Islet precursor cell (in vitro differentiated cells): ENCODE measurements around the gene RNASE11.
A peak's percentile ranks its signal among the peaks of the same experiment; 100 is the strongest.
"Not testable (repeated sequence)": the region's sequence is repeated elsewhere in the genome, so short reads cannot be mapped to it uniquely, and the experiment has no call there.

ENCODE experiments used
- DNase-seq: peaks from one replicate; pipeline ENCODE4 v3.0.0-alpha.2; 2018

RNASE11 gene

DNA sequence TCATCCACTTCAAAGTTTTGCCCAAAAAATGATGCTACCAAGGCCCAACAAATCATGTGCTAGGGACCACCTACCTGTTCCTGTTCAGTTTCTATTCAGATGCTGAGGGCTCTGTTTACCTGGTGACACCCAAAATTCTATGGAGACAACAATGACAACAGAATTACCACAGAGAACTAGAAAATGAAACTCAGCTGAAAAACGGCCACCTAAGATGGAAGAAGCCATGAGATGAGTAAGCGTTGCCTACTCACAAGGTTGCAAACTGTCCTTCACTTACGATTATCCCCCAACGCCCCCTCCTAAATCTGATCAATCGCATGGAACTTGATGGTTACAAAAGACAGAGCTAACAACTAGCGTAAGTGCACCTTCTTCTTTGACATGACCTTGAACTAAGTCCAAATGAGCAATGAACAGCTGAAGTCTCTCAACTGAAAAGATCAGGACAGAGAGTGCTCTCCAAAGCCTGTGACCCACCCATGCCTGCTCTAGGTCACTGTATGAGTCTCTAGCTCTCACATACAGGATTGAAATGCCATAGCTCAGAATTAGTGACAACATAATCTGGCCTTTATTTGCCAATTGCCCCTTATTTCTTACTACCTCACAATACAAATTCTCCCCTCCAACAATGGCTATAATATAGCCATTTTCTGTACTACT is at the start of gene RNASE11:
RNASE11 (minus strand) TSS at position 513 of the 666 bp plus-strand sequence.
- no peak for DNase-seq

DNA sequence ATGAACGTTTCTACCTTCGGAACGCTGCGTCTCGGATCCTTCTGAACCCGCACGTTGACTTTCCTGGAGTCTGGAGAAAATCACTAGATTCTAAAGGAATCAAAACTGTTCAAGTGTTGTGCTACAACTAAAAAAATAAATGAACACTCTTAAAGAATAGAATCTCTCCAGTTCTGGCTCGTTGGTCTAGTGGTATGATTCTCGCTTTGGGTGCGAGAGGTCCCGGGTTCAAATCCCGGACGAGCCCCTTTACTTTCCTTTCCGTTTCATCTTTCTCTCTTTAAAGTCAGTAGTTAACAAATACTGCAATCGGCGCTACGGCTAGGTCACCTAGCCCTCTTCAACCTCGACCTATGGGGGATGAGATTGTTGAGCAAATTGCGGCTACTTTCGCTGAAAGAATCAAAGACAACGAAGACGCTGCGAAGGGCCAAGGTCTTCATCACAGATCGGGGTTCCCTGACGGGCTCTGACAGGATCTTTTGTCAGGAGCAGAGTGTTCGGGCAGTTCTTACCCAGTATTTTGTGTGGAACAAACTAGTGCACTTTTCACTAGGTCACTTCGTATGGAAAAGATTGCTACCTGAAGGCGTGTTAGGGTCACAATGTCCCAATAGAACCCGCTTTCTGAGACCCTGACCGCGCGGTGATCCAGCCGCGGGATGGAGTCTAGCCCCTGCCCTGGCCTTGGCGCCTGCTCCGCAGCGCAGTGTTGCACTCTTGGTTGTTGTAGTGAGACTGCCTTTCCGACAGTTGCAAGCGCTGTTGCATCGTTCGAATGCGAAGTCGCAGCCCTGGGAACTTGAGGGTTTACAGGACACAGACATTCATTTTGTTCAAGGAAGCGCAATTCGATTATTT is 45.3 kb upstream of the RNASE11 start:
- peak; percentile 93 for DNase-seq

DNA sequence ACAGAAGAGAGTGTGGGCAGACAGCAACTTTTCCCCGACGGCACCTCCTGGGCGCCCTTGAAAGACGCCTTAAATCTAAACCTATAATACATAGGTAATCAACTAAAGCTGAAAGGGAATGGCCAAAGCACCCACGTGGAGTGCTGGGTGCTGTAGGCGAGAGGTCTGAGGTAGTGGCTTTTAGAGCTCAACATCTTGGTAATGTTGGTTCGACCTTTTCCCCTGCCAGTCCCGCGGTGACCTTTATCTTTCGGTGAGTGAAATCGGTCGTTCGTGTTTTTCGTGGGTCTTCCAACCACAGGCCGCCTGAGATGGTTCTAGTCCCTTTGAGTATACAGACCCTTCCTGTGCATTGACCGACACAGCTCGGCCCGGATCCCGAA is 44.6 kb upstream of the RNASE11 start:
- DNase-seq: no peak

DNA sequence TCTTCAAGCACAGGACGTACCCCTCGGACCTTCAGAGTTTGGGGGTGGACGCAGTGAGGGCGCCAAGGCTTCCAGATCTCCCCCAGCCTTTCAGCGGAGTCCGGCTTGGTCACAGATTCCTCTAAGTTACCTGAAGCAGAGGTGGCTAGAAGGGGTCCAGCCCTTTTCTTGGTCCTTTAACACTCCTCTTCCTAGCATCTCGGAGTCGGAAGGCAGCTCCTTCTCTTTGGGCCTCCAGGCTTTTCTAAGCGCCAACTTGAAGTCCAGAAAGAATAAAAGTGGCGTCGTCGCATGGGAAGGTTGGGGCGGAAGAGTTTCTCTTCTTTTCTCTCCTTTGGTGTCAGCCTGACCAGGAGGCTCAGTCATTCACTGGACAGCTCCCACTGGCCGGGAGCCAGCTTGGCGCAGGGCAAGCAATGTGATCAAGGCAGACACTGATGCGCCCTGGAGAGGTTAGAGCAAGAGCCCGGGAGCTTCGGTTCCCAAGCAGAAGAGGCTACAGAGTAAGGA is 44.1 kb upstream of the RNASE11 start:
- peak; percentile 90 for DNase-seq

DNA sequence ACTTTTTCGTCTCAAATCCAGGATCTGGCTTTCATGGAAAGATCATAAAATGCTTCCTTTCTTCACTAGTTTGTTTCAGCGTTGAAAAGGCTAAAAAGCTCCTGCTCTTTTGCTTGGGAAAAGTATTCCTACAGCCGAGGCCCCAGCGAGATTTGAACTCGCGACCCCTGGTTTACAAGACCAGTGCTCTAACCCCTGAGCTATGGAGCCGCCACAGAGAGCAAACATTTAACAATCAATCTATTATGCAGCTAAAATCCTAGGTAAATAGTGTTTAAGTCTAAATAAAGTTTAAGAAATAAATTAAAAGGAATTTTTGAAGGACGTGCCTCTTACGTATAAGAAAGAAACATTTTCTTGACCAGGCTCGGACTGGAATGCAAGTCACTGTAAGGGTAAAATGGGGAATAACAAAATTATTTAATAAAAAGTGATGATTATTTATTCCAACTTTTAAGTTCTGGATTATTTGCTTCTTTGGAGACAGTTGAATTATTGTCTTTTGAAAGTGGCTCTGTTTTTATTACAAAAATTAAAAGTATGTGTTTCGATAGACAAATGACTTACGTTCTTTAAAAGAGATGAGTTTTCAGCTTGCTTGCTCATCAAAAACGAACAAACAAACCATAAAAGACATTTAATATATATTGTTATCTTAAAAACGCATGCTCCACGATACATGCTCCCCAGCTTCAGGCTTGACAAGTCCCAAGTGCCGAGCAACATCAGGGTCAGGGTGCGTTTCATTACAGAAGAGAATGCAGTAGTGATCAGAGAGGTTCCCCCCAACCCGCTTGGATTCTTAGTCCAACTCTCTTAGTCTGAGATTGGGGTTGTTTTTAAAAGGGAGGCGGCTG is 43.5 kb upstream of the RNASE11 start:
- DNase-seq: peak; percentile 76

DNA sequence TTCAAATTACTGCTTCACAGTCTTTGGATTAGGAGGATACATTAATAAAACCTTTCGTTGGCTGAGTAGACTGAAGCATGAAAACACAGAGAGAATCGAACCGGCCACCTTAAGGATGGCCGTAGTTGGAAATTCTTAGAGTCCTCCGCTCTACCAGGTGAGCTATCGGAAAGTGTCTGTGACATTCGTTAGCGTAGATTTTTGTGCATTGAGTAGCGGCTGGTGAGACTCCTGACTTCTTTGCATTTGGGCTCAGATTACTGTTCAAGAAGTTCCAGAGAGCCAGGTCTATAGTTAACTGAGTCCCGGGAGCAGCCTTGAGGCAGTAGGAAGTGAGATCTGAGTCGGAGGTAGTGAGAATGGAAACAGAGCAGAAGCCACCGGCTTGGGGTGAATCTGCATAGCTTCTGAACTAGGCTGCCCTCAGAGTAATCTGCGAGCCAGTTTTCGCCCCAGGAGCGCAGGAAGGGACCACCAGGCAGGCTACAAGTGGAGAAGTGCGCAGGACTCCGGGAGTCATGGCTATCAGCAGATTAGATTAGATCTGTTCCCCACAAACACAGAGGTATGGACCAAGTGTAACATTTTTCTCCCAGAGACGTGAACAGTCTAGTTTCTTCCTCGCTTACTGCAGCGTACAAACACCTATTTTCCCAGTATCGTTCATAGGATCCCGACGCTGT is 42.7 kb upstream of the RNASE11 start:
- peak; percentile 76 for DNase-seq

DNA sequence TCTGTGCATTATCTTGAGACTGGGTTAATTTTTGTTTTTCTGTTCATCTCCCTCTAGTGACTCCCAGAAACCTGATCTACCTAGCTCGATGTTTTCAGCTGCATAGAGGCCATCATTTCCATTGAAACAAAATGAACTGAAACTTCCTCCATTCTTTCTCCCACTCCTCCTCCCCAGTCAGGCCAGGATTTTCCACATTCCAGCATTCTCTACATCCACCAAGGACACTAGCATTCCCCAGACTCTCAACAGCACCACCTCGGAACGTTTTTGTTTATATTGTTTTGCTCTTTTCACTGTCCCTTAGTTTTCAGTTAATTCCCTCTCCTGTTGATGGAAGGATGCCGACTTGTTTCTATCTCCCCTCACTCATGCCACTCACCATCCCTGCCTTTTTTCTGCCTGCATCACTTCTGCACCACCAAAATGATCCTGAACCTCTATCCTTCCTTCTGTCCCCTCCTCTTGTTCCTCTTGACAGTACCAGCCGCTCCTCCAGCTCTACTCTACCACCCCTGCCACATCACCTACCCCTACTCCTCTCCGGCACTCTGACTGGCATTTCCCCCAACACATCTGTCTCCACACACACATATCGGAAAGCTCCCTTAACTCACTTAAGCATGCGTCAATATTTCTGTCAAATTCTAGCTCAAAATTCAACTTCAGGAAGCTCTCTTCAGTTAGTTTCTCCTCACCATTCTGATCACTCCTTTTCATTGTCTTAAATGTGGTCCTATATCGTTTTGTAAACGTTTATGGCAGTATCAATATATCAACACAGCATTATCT is 40.5 kb upstream of the RNASE11 start:
- no peak for DNase-seq

DNA sequence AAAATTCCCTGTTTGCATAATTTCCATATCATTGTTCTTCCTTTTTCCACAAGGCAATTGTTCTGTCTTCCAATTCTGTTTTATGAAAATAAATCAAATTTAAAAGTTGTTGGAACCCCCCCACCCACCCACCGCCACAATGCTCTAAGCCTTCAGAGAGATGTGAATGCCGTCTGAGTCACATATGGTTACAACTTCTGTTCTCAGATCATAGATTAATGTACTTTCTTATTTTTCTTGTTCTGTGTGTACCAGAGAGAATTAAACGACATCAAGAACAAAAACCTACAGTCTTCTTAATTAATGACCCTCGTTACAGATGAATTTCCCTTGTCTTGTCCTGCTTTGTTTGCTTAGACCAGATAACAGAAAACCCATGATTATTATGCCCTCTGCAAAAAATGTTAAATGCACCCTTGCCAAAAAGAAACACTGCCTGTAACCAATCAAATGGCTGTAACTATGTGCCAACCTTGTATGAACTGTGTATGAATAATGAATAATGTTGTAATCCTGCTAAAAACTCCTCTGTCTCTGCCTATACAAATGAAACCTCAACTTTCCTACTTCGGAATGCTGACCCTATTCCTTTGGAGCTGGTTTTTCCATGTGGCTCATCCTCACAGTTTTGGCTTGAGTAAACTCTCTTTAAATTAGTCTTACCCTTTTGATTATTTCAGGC is 39.7 kb upstream of the RNASE11 start:
- DNase-seq: no peak

DNA sequence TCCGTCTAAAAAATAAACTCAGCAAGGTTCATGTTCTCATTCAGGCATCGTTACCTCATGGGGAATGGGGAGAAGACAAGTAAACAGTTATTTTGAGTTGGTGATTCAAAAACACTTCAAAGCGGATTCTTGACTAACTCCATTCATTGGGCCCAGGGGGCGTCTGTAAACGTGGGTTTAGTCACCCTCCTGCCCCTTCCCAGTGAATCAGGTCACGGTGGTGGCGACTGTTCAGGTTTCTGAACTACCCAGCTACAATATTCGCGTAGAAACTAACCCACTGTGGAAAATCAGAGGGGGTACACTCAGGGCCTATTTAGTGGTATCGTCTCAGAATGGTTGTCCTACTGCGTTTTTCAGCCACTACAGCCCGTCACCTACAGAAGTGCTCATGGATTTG is 38.5 kb upstream of the RNASE11 start:
- no peak for DNase-seq

DNA sequence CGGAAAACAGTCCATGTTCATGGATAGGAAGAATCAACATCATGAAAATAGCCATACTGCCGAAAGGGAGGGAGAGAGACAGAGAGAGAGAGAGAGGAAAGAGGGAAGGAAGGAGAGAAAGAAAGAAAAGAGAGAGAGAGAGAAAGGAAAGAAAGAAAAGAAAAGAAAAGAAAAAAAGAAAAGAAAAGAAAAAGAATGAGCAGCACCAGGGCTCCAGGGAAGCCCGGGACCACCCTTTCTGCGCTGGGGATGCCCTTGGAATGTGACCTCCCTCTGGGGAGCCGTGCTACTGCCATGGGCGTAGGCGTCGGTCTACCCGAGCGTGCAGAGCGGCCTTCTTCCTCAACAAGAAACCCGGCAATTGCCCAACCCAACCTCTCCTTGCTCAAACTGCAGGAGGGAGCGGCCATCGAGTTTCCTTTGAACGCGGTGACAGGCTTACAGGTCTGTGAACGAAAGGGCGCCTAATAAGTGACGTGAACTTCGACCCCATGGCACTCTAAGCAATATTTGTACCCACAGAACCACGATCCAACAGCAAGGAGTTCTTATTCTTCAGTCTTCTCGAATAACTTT is 36.8 kb upstream of the RNASE11 start:
- peak; percentile 88 for DNase-seq

DNA sequence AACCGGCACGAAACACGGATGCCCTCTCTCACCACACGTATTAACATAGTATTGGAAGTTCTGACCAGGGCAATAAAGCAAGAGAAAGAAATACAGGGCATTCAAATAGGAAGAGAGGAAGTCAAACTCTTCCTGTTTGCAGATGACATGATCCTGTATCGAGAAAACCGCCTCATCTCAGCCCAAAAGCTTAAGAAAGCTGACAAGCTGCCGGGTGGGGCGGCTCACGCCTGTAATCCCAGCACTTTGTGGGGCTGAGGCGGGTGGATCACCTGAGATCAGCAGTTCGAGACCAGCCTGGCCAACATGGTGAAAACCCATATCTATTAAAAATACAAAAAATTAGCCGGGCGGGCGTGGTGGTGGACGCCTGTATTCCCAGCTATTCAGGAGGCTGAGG is 36.0 kb upstream of the RNASE11 start:
- DNase-seq: no peak

DNA sequence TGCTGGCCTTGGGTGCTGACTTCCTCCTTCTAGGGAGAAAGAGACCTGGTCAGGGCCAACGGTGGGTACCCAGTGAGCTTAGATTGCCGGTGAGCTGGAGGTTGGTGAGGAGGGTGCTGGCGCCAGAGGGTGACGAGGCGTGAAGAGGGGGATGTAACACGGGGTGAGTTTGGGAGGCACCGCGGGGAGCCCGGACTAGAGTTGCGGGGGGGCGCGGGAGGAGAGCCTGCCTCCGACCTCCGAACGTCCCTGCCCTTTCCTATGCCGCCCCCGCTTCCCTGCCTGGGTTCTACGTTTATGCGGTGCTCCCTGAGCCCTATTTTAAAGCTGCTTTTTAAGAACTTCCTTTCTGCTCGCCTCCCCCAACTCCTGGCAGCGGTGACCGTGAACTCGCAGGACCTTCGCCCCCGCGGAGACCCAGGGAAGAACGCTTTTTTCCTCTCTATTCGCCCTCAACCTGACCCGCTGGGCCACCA is 35.1 kb upstream of the RNASE11 start:
- no peak for DNase-seq

DNA sequence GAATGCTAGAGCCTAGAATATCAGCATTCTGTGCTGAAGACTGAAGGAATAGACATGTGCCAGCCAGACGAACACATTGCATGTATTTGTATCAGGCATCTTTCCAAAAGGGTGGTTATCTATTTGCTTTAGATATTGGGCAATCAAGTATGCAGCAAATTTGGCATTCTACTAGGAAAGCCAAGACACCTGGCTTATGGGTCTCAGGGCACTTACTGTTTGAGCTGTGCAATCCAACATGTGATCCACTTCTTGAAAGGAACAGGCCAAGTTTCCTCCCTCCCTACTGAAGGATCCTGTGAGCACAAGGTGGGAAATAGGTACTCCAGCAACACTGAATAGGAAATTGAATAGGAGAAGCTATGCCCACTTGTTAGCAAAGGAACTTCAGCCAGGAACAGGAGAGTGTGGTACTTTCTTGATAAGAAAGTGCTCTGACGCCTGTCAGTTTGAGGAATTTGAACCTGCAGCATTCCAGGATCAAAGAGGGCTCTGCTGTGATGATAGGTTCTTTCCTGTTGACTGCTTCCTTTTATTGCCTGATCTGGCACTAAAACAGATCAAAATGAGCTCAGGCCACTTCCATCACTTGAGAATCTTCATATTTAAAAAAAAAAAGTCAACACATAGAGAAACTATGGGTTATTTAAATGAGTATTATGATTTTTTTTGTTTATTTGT is 33.1 kb upstream of the RNASE11 start:
- DNase-seq: no peak

DNA sequence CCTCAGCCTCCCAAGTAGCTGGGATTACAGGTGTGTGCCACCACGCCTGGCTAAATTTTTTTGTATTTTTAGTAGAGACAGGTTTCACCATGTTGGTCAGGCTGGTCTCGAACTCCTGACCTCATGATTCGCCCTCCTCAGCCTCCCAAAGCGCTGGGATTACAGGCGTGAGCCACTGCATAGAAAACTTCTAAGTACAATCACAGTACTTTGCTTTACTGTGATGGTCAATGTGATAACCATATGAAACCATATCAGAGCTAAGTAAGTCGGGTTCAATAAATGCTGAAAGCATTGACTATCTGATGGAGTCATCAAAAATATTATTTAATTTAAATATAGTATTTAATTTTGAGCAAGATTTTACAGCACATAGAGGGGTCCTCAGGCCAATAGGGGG is 31.9 kb upstream of the RNASE11 start:
- not testable (repeated sequence) for DNase-seq

DNA sequence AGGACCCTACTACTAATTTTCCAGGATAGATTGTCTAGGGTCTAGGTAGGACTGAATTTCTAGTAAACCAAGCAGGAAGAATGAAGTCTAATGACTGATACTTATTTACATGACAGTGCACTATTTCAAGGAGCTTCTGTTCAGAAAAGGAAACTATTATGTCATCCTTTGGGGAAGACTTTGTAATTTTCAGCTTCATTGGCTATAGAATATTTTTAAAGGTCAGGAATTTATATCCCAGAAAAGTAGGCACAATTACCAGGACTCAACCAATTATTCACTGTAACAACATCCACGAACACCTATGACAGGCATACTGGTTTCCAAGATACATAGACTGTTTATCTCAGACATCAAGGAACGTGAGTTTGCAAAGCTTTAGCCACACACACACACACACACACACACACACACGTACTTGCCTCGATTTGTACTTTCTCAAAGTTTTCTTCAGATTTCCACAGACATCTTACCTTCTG is 30.5 kb upstream of the RNASE11 start:
- DNase-seq: no peak

DNA sequence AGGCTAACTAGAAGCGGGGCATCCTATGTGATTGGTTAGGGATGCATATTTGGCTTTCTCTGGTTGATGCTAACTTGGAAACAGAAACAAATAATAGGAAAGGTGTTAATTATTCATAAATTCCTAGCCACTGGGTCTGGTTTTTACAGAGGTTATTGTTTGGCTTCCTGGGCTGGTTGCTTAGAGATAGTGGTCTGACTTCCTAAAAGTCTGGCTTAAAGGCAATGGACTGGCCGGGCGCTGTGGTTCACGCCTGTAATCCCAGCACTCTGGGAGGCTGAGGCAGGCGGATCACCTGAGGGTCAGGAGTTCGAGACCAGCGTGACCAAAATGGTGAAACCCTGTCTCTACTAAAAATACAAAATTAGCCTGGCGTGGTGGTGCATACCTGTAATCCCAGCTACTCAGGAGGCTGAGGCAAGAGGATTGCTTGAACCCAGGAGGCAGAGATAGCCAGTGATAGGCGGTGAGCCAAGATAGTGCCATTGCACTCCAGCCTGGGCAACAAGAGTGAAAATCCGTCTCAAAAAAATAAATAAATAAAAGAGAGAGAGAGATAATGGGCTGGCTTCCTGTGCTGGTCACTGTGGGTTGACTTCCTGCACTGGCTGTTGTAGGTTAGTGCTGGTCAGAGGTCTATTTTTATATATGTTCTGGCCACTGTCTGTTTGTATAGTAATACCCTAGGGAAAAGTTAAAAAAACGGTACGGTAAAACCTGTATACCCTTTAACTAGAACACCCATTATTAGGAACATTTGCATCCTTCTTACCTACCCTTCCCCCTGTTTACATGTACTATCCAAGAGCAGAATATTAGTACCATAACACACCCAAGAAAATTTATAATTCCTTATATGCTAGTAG is 29.6 kb upstream of the RNASE11 start:
- DNase-seq: no peak

DNA sequence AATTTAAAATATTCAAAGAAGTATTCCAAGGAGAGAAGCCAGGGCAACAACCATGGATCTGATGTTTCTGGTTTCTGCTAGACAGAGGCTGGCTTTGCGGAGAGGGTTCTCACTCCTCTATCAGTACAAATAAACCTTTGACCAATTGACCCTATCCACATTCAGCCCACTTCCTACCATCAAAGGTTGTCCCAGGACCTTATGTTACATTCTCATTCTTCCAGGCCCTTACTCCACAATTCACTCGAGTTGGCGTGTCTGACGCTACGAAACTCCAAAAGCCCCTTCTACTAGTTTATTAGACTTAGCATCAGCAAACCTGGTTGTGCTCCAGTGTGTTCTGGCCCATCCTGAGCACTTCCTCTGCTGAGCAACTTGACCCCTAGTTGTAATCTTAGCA is 28.2 kb upstream of the RNASE11 start:
- DNase-seq: no peak

DNA sequence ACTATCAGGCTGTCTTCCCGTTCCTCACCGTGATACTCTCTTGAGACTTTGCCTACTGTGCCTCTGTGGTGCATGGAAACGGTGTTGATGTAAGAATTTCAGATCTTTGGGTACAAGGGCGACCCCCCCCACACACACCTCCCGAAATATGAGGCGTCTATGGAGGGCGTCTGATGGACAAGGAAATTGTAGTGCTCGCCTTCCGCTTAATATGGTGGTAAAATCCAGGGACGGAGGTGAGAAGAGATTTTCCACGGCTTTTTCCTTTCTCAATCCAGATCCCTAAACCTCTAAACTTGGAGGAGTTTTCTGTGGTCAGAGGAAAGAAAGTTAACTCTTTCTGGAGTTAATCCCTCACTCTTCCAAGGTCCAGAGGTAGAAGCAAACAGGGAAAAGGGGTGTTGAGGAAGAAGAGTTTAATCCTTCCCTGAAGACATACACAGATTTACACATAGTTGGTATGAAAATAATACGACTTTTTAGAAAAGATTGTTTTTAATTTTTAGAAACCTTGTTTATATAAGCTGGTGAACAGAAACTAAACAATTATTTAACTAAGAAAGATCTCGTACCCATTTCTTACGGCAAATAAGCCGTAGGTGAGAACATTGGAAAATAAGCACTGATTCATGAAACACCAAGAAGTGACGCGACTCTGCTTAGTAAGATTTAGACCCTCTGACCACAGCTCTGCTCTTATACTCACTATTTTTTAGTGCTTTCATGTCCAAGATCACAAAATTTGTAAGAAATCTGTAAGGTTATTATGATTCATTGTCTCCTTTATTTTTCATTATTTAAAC is 26.4 kb upstream of the RNASE11 start:
- no peak for DNase-seq
